DOHH2 (cell line): ENCODE results near the gene DDX4.

Experiments used
- H3F3A ChIP-seq: fragments of 200-600 bp; sonication (generic), shearing (Covaris generic); 2 replicates; pipeline ENCODE4 v1.6.0; 2016; ENCODE audit warnings: antibody characterized with exemption, mild to moderate bottlenecking; ENCODE audit not compliant: control insufficient read depth, insufficient read depth
- H3K27ac ChIP-seq: fragments of 200-600 bp; sonication (generic); 2 replicates; pipeline ENCODE4 v1.5.1; 2014; ENCODE audit warnings: low read depth, mild to moderate bottlenecking, low read length, moderate library complexity
- H3K27me3 ChIP-seq: fragments of 200-600 bp; sonication (generic); 2 replicates; pipeline ENCODE4 v1.6.1; 2014; ENCODE audit warnings: mild to moderate bottlenecking, low read length, mixed read lengths; ENCODE audit not compliant: control insufficient read depth
- H3K36me3 ChIP-seq: fragments of 200-600 bp; sonication (generic); 2 replicates; pipeline ENCODE4 v1.6.1; 2014; ENCODE audit warnings: mild to moderate bottlenecking, low read length, moderate library complexity, mixed read lengths; ENCODE audit not compliant: control insufficient read depth
- H3K4me1 ChIP-seq: fragments of 200-600 bp; sonication (generic); 2 replicates; pipeline ENCODE4 v1.6.1; 2014; ENCODE audit warnings: mild to moderate bottlenecking, low read length, mixed read lengths; ENCODE audit not compliant: control insufficient read depth
- H3K4me2 ChIP-seq: fragments of 200-600 bp; sonication (generic); 2 replicates; pipeline ENCODE4 v1.6.0; 2014; ENCODE audit warnings: mild to moderate bottlenecking, low read length, moderate library complexity
- H3K4me3 ChIP-seq: fragments of 200-600 bp; sonication (generic); 2 replicates; pipeline ENCODE4 v1.5.1; 2014; ENCODE audit warnings: mild to moderate bottlenecking, low read length, mixed read lengths
- H3K79me2 ChIP-seq: fragments of 200-600 bp; sonication (generic); 2 replicates; pipeline ENCODE4 v1.6.1; 2014; ENCODE audit warnings: mild to moderate bottlenecking, low read length, mixed read lengths; ENCODE audit not compliant: control insufficient read depth
- H3K9me2 ChIP-seq: fragments of 200-600 bp; sonication (generic); replicated peaks from 2 replicates; pipeline ENCODE4 v1.6.1; 2014; ENCODE audit warnings: mild to moderate bottlenecking, low read length, mixed read lengths; ENCODE audit not compliant: control insufficient read depth
- H3K9me3 ChIP-seq: fragments of 200-600 bp; sonication (generic); 2 replicates; pipeline ENCODE4 v1.6.1; 2014; ENCODE audit warnings: antibody characterized with exemption, low read length, mixed read lengths; ENCODE audit not compliant: control insufficient read depth, insufficient read depth
- H4K20me1 ChIP-seq: fragments of 200-600 bp; sonication (generic); 2 replicates; pipeline ENCODE4 v1.6.0; 2014; ENCODE audit warnings: low read depth, mild to moderate bottlenecking, antibody characterized with exemption, low read length, moderate library complexity; ENCODE audit not compliant: control insufficient read depth, insufficient read depth
- EZH2phosphoT487 ChIP-seq: fragments of 200-600 bp; sonication (generic); IDR thresholded peaks from 2 replicates; pipeline ENCODE4 v1.6.1; 2017; ENCODE audit warnings: borderline replicate concordance, mild to moderate bottlenecking, antibody characterized with exemption, low read length, moderate library complexity, mixed read lengths
- TF ChIP-seq, protein P1 (sequence below): fragments of 200-600 bp; sonication (generic); IDR thresholded peaks from one replicate; pipeline ENCODE4 v1.5.1; 2014; ENCODE audit warnings: antibody characterized with exemption, mild to moderate bottlenecking, low read depth, low read length; ENCODE audit not compliant: poor library complexity, severe bottlenecking

The DDX4 gene

DNA sequence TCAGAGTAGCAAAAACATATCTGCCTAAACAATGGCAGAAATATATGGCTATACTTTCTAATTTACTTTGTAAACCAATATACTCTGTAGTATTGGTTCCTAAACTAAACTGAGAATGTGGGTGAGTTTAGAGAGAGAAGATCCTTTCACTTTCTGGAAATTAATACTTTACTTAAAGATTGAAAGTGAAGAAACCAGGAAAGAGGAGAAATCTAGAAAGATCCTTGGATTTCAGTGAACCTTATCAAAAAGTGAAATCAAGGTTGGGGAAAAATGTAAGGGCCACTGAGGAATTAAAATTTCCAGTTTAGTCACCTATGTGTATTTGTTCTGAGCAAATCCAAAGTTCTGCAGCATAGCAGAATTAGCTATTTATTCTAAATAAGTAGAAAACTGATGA, 31.6 kb upstream of the DDX4 start:
- TF ChIP-seq, protein P1, sequence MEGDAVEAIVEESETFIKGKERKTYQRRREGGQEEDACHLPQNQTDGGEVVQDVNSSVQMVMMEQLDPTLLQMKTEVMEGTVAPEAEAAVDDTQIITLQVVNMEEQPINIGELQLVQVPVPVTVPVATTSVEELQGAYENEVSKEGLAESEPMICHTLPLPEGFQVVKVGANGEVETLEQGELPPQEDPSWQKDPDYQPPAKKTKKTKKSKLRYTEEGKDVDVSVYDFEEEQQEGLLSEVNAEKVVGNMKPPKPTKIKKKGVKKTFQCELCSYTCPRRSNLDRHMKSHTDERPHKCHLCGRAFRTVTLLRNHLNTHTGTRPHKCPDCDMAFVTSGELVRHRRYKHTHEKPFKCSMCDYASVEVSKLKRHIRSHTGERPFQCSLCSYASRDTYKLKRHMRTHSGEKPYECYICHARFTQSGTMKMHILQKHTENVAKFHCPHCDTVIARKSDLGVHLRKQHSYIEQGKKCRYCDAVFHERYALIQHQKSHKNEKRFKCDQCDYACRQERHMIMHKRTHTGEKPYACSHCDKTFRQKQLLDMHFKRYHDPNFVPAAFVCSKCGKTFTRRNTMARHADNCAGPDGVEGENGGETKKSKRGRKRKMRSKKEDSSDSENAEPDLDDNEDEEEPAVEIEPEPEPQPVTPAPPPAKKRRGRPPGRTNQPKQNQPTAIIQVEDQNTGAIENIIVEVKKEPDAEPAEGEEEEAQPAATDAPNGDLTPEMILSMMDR, result no peak
- no peak for TF ChIP-seq EZH2phosphoT487
- Histone ChIP-seq H3K27me3 (no peaks in the 10 kb centered on the region), H3K9me3 (no peaks in the 10 kb centered on the region), H3K27ac (no peak overlapping the region), H3K4me3 (no peak overlapping the region), H4K20me1 (no peaks in the 10 kb centered on the region), H3F3A (peaks cover 4% of the 10 kb centered on the region), H3K79me2 (peaks cover 9% of the 10 kb centered on the region), H3K4me1 (peaks cover 28% of the 10 kb centered on the region), H3K4me2 (no peak overlapping the region), H3K9me2 (no peaks in the 10 kb centered on the region; the same call in 1 of the 2 replicates), H3K36me3 (peaks cover 33% of the 10 kb centered on the region)

DNA sequence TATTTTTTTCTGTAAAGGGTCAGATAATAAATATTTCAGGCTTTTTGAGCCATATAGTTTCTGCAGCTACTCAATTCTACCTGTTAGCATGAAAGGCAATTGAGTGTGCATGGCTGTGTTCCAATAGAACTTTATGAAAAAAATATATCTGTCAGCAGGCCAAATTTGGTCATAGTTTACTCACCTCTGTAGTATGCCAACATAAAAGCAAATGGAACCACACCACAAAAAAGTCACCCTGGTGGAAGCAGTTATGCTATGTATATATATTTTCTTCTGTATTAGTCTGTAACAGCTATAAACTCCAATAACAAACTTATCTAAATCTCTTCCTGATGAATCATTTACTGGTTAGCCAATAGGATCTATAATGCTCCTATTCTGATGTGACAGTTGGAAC, 29.1 kb upstream of the DDX4 start:
- no peak overlapping the region for H3K4me2 ChIP-seq
- H4K20me1 ChIP-seq, result no peaks in the 10 kb centered on the region
- no peaks in the 10 kb centered on the region for H3K9me2 ChIP-seq
- no peak overlapping the region for H3K27ac ChIP-seq
- H3K9me3 ChIP-seq, result no peaks in the 10 kb centered on the region
- peaks cover 14% of the 10 kb centered on the region for H3K79me2 ChIP-seq
- H3F3A ChIP-seq, result no peaks in the 10 kb centered on the region
- no peaks in the 10 kb centered on the region for H3K27me3 ChIP-seq
- TF ChIP-seq EZH2phosphoT487, result no peak
- TF ChIP-seq, protein P1, result no peak
- no peak overlapping the region for H3K4me3 ChIP-seq
- H3K36me3 ChIP-seq, result peaks cover 19% of the 10 kb centered on the region
- H3K4me1 ChIP-seq, result peaks cover 16% of the 10 kb centered on the region

DNA sequence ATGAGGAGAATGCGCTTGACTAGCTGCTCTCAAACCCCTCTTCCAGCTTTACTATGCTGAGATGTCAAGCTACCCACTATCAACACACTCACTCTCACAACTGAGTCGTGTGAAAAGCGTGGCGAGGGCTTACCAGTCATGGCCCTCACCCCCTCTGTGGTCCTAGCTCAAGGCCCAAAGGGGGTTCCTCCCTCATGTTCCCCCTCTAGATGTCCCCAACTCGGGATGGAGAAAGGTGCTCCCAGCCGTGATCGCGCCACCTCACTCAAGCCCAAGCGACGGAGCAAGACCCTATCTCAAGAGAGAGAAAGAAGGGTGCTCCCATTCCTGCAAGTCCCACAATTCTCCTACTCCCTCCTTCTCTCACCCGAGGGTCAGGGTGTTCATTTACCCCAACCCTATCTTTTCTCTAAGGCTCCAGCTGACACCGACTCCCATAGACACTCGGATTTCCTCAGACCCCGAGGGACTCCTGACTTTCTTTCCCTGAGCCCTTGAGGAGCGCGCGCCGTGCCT, 26.3 kb upstream of the DDX4 start:
- H3K36me3 ChIP-seq, result peaks cover 16% of the 10 kb centered on the region

More for the DNA sequence above, 26.3 kb upstream of the DDX4 start:
- peaks cover 14% of the 10 kb centered on the region for H3K79me2 ChIP-seq
- H3K9me2 ChIP-seq, result no peaks in the 10 kb centered on the region
- H3K27me3 ChIP-seq, result no peaks in the 10 kb centered on the region
- no peaks in the 10 kb centered on the region for H4K20me1 ChIP-seq
- peaks cover 15% of the 10 kb centered on the region for H3K4me1 ChIP-seq
- H3F3A ChIP-seq, result no peaks in the 10 kb centered on the region
- peak overlapping the region; percentile 88 for H3K4me2 ChIP-seq
- no peak overlapping the region for H3K27ac ChIP-seq
- TF ChIP-seq, protein P1, result no peak
- TF ChIP-seq EZH2phosphoT487, result no peak
- peak overlapping the region; percentile 94 for H3K4me3 ChIP-seq
- no peaks in the 10 kb centered on the region for H3K9me3 ChIP-seq
